GM12891 (cell line): Measurements from ENCODE around the gene IRF1.

Source experiments
- POLR2A ChIP-seq: IDR thresholded peaks from 2 replicates; pipeline ENCODE4 v1.6.1; 2011; ENCODE audit warnings: low read depth, low read length, control low read depth
- SPI1 ChIP-seq: IDR thresholded peaks from 2 replicates; pipeline ENCODE4 v1.6.1; 2011; ENCODE audit warnings: low read depth, low read length, control low read depth

GRCh38 chr5:132471944-132472343 is 18.6 kb downstream of the IRF1 start:
- TF ChIP-seq SPI1 (no peak), POLR2A (no peak)
